ENCODE results near the gene LPAR1. TPM values are rescaled to one million over a fixed set of nuclear protein-coding genes. Genes with fewer than 3 reads are reported as not detected.
A peak's percentile ranks its signal among the peaks of the same experiment; 100 is the strongest.

LPAR1 gene
- total RNA-seq, 1 donor from 2014 or later = 36.0 TPM

DNA sequence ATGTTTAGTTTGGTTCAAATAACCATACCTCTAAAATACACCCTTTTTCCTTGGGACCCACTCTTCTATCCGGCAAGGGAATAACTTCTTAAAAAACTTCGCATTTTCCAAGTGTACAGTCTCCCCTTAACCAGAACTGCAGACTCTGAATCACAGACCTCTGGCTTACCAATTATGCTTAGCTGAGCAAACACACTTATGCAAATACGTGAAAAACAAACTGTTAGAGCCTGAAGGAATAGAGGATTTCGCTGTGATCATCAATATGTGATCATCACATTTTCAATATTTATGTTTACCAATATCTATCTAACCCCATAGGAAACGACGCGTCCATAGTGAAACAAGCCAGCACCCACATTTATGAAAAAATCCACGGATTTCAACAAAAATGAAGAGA, 1.3 kb downstream of the LPAR1 start:
- Histone ChIP-seq H3K79me2 (ENCODE audit: low read depth) (peaks cover 58% of the 10 kb centered on the region), H3K9me3 (ENCODE audit: low read depth) (no peaks in the 10 kb centered on the region), H3K4me1 (peaks cover 19% of the 10 kb centered on the region), H2AFZ (replicated peaks) (peak overlapping the region; percentile 91), H3K4me3 (peak overlapping the region; percentile 98), H3K36me3 (no peaks in the 10 kb centered on the region), H3K27me3 (peaks cover 22% of the 10 kb centered on the region), H3K27ac (no peak overlapping the region), H3K4me2 (peak overlapping the region; percentile 86), H3K9ac (peak overlapping the region; percentile 55), H4K20me1 (ENCODE audit: low read depth) (peaks cover 41% of the 10 kb centered on the region), H3F3A (ENCODE audit: low read depth) (peaks cover 27% of the 10 kb centered on the region)
- TF ChIP-seq EZH2phosphoT487 (IDR thresholded peaks at IDR 0.05) = no peak
- TF ChIP-seq, protein P1, sequence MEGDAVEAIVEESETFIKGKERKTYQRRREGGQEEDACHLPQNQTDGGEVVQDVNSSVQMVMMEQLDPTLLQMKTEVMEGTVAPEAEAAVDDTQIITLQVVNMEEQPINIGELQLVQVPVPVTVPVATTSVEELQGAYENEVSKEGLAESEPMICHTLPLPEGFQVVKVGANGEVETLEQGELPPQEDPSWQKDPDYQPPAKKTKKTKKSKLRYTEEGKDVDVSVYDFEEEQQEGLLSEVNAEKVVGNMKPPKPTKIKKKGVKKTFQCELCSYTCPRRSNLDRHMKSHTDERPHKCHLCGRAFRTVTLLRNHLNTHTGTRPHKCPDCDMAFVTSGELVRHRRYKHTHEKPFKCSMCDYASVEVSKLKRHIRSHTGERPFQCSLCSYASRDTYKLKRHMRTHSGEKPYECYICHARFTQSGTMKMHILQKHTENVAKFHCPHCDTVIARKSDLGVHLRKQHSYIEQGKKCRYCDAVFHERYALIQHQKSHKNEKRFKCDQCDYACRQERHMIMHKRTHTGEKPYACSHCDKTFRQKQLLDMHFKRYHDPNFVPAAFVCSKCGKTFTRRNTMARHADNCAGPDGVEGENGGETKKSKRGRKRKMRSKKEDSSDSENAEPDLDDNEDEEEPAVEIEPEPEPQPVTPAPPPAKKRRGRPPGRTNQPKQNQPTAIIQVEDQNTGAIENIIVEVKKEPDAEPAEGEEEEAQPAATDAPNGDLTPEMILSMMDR (IDR thresholded peaks at IDR 0.05) = no peak
- TF ChIP-seq EZH2 (IDR thresholded peaks at IDR 0.05) = no peak
- Mint-ChIP-seq H3K9me3 (peaks cover 2% of the 10 kb centered on the region), H3K27ac (peak overlapping the region; percentile 32), H3K36me3 (peaks cover 5% of the 10 kb centered on the region), H3K27me3 (ENCODE audit: insufficient read depth, low read depth) (peaks cover 13% of the 10 kb centered on the region), H3K4me3 (peak overlapping the region; percentile 88), H3K4me1 (peaks cover 24% of the 10 kb centered on the region)
- DNase-seq (ENCODE audit: low spot score) = peak; percentile 15

DNA sequence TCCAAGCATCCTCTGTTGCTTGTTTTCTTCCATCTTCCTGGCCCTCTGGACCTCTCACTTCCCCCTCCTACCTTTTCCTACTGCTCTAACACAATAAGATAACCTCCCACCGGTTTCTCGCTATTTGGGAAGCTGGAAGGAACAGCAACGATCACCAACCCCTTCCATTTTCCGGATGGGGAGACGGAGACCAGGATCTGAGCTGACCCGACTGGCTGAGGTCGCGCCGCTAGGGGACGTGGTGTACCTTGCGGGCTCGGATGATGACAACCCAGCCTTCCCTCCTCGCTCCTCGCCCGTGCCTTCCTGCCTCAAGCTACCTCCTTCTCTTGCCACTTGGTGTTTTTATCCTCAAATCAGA, 1.9 kb downstream of the LPAR1 start:
- peak; percentile 79 for DNase-seq (ENCODE audit: low spot score)
- no peak for TF ChIP-seq EZH2phosphoT487 (IDR thresholded peaks at IDR 0.05)
- TF ChIP-seq, protein P1 (IDR thresholded peaks at IDR 0.05) = peak; percentile 77
- Mint-ChIP-seq H3K4me1 (peaks cover 24% of the 10 kb centered on the region), H3K27me3 (ENCODE audit: insufficient read depth, low read depth) (peaks cover 11% of the 10 kb centered on the region), H3K9me3 (peaks cover 2% of the 10 kb centered on the region), H3K4me3 (peak overlapping the region; percentile 88), H3K27ac (peak overlapping the region; percentile 32), H3K36me3 (peaks cover 5% of the 10 kb centered on the region)
- H3K4me2 ChIP-seq = peak overlapping the region; percentile 86
- no peak overlapping the region for H3K9ac ChIP-seq
- H3K79me2 ChIP-seq (ENCODE audit: low read depth) = peaks cover 64% of the 10 kb centered on the region
- no peaks in the 10 kb centered on the region for H3K9me3 ChIP-seq (ENCODE audit: low read depth)
- H3K27ac ChIP-seq = no peak overlapping the region
- peaks cover 27% of the 10 kb centered on the region for H3F3A ChIP-seq (ENCODE audit: low read depth)
- H3K27me3 ChIP-seq = peaks cover 22% of the 10 kb centered on the region
- H3K4me3 ChIP-seq = peak overlapping the region; percentile 98
- no peak overlapping the region for H2AFZ ChIP-seq (replicated peaks)
- H4K20me1 ChIP-seq (ENCODE audit: low read depth) = peaks cover 47% of the 10 kb centered on the region
- H3K36me3 ChIP-seq = no peaks in the 10 kb centered on the region
- peaks cover 19% of the 10 kb centered on the region for H3K4me1 ChIP-seq

DNA sequence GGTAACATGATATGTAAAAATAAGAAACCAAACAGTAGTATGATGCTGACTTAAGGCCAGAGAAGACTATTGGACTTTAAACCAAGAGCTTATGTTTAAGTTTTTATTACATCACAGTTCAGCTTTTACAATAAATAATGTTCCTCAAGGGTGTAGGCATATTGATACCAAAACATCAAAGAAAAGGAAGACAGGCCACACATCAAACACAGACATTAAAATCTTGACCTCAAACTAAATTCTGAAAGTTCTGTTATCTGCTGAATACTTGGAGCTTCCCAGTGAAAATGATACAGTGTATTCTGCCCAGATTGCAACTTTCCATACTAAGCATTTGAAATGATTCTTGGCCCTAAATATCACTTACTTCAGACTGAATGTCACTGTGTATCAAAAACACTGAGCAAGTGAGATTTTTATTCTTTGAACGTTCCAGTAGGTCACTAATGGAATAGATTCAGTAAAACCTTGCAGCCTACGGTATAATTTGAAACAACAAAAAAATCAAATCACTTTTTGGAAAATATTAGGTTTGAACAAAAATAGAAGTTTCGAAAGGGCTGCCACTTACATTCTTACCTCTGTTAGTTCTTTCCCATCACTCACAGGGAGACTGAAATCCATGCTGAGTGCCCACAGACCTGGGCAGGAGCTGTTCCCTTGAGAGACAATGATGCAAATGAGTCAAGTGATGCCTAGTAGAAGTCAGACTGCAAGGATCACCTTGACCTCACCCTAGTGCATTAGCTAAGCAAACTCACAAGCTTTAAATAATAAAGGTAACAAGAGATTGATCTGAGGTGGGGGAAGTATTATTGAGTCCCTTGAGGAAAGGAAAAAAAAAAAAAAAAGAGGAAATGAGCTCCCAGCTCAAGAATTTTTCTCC, 2.5 kb downstream of the LPAR1 start:
- no peak overlapping the region for H2AFZ ChIP-seq (replicated peaks)
- H3K27me3 ChIP-seq = peaks cover 22% of the 10 kb centered on the region
- peaks cover 27% of the 10 kb centered on the region for H3F3A ChIP-seq (ENCODE audit: low read depth)
- Mint-ChIP-seq H3K27me3 (ENCODE audit: insufficient read depth, low read depth) (peaks cover 11% of the 10 kb centered on the region), H3K27ac (no peak overlapping the region), H3K4me3 (peak overlapping the region; percentile 88), H3K4me1 (peaks cover 24% of the 10 kb centered on the region), H3K36me3 (peaks cover 5% of the 10 kb centered on the region), H3K9me3 (peaks cover 2% of the 10 kb centered on the region)
- H3K4me2 ChIP-seq = peak overlapping the region; percentile 86
- H3K9me3 ChIP-seq (ENCODE audit: low read depth) = no peaks in the 10 kb centered on the region
- no peak overlapping the region for H3K27ac ChIP-seq
- no peak overlapping the region for H3K9ac ChIP-seq
- peak overlapping the region; percentile 98 for H3K4me3 ChIP-seq
- DNase-seq (ENCODE audit: low spot score) = no peak
- peaks cover 19% of the 10 kb centered on the region for H3K4me1 ChIP-seq
- peaks cover 49% of the 10 kb centered on the region for H4K20me1 ChIP-seq (ENCODE audit: low read depth)
- peaks cover 70% of the 10 kb centered on the region for H3K79me2 ChIP-seq (ENCODE audit: low read depth)
- TF ChIP-seq, protein P1 (IDR thresholded peaks at IDR 0.05) = no peak
- TF ChIP-seq EZH2 (IDR thresholded peaks at IDR 0.05) (no peak), EZH2phosphoT487 (IDR thresholded peaks at IDR 0.05) (no peak)
- H3K36me3 ChIP-seq = no peaks in the 10 kb centered on the region
